Endodermal cell (in vitro differentiated cells): ENCODE measurements around the gene FAXC. TPM values are rescaled to one million over a fixed set of nuclear protein-coding genes. Genes with fewer than 3 reads are reported as not detected.

Source experiments
- DNase-seq: peaks from one replicate; pipeline ENCODE4 v3.0.0-alpha.2; 2017
- H3K27ac ChIP-seq: 2 replicates; pipeline ENCODE4 v1.5.1; 2013; ENCODE audit warnings: mild to moderate bottlenecking, low read depth, low read length, moderate library complexity
- H3K27me3 ChIP-seq: 2 replicates; pipeline ENCODE4 v1.6.1; 2013; ENCODE audit warnings: mild to moderate bottlenecking, low read length, moderate library complexity; ENCODE audit not compliant: insufficient read depth, control insufficient read depth, poor library complexity, severe bottlenecking
- H3K36me3 ChIP-seq: 2 replicates; pipeline ENCODE4 v1.7.0; 2013; ENCODE audit warnings: mild to moderate bottlenecking, low read length, moderate library complexity; ENCODE audit not compliant: control insufficient read depth, insufficient read depth
- H3K4me1 ChIP-seq: one replicate; pipeline ENCODE4 v1.7.0; 2013; ENCODE audit warnings: low read length; ENCODE audit not compliant: control insufficient read depth, insufficient read depth
- H3K4me3 ChIP-seq: 2 replicates; pipeline ENCODE4 v1.5.1; 2013; ENCODE audit warnings: mild to moderate bottlenecking, low read length, moderate library complexity
- H3K9ac ChIP-seq: 2 replicates; pipeline ENCODE4 v1.6.1; 2013; ENCODE audit warnings: mild to moderate bottlenecking, low read length, moderate library complexity; ENCODE audit not compliant: poor library complexity, severe bottlenecking; ENCODE audit errors: extremely low read depth
- H3K9me3 ChIP-seq: 2 replicates; pipeline ENCODE4 v1.6.1; 2013; ENCODE audit warnings: mild to moderate bottlenecking, low read length, moderate library complexity; ENCODE audit not compliant: control insufficient read depth
- H3K27ac Mint-ChIP-seq: 2 replicates; pipeline ENCODE4 v1.8.0; 2020; ENCODE audit warnings: mixed read lengths
- H3K27me3 Mint-ChIP-seq: 2 replicates; pipeline ENCODE4 v1.8.0; 2021; ENCODE audit warnings: mild to moderate bottlenecking, mixed read lengths; ENCODE audit not compliant: insufficient read depth
- H3K36me3 Mint-ChIP-seq: 2 replicates; pipeline ENCODE4 v1.8.0; 2020; ENCODE audit warnings: low read depth, mixed read lengths
- H3K4me1 Mint-ChIP-seq: 2 replicates; pipeline ENCODE4 v1.8.0; 2020; ENCODE audit warnings: mixed read lengths
- H3K4me3 Mint-ChIP-seq: 2 replicates; pipeline ENCODE4 v1.8.0; 2020; ENCODE audit warnings: mild to moderate bottlenecking, moderate library complexity, mixed read lengths
- H3K9me3 Mint-ChIP-seq: 2 replicates; pipeline ENCODE4 v1.8.0; 2020; ENCODE audit warnings: mild to moderate bottlenecking, mixed read lengths
- WGBS, 2 experiments: methylation state at CpG; one replicate each; pipeline versions ENCODE4 v1.1.5 to v1.1.7; 2013; ENCODE audit warnings: missing lambda C conversion rate in 2 of 2, mixed read lengths in 1 of 2; ENCODE audit not compliant: insufficient coverage in 1 of 2, insufficient read length in 1 of 2; 5-methylcytosine and 5-hydroxymethylcytosine counted together
- long read RNA-seq, 4 experiments: library from polyadenylated mRNA in 2 of 4; library from RNA in 1 of 4; library from capped mRNA in 1 of 4; stranded (forward) in 3 of 4; unstranded in 1 of 4; transcript quantifications; one replicate each; pipeline ENCODE4 v2.0.0, GENCODE V29; 2020 to 2021; ENCODE audit warnings: inconsistent platforms in 1 of 4
- polyA plus RNA-seq, 2 experiments: library from polyadenylated mRNA; stranded (reverse); fragments of 50-300 nt; gene quantifications; one replicate each; pipeline ENCODE4 v1.2.3, GENCODE V29; 2013
- total RNA-seq, 2 donors: library from RNA; stranded (reverse); fragmentation: NEBNext Ultra II Directional in 1 of 2; extraction: Animal tissue kit (Norgen Biotek cat#: 25700) in 1 of 2; gene quantifications; 2 replicates in 1 of 2; 3 replicates in 1 of 2; pipeline ENCODE4 v1.2.1, GENCODE V29; 2021
- TF ChIP-seq, protein P1 (sequence below): fragments of 200-600 bp; sonication (generic); conservative IDR thresholded peaks from 2 replicates; pipeline ENCODE4 v1.5.0; 2021; ENCODE audit warnings: antibody characterized with exemption, mild to moderate bottlenecking

The FAXC gene
- total RNA-seq, result 10 to 100 TPM in 1 of 2 donors, 1 to 10 TPM in 1; 8.8 to 19.5 TPM
- polyA plus RNA-seq (2013, experiment 1 of 2), result 15.1 TPM
- 12.5 TPM for polyA plus RNA-seq (2013, experiment 2 of 2)
- long read RNA-seq, experiment 1, full-length matches to known transcripts, result 2 of 8 reads
- long read RNA-seq, experiment 1, partial matches to known transcripts, result 1 of 8 reads
- long read RNA-seq, experiment 1, other reads (novel, unspliced or antisense), result 5 of 8 reads
- long read RNA-seq, experiment 2, partial matches to known transcripts, result 0 of 12 reads
- long read RNA-seq, experiment 2, other reads (novel, unspliced or antisense), result 12 of 12 reads
- long read RNA-seq, experiment 3, partial matches to known transcripts, result 0 of 2 reads
- long read RNA-seq, experiment 3, other reads (novel, unspliced or antisense), result 2 of 2 reads
- long read RNA-seq, experiment 4, full-length matches to known transcripts, result 1 of 15 reads
- long read RNA-seq, experiment 4, partial matches to known transcripts, result 0 of 15 reads
- long read RNA-seq, experiment 4, other reads (novel, unspliced or antisense), result 14 of 15 reads

DNA sequence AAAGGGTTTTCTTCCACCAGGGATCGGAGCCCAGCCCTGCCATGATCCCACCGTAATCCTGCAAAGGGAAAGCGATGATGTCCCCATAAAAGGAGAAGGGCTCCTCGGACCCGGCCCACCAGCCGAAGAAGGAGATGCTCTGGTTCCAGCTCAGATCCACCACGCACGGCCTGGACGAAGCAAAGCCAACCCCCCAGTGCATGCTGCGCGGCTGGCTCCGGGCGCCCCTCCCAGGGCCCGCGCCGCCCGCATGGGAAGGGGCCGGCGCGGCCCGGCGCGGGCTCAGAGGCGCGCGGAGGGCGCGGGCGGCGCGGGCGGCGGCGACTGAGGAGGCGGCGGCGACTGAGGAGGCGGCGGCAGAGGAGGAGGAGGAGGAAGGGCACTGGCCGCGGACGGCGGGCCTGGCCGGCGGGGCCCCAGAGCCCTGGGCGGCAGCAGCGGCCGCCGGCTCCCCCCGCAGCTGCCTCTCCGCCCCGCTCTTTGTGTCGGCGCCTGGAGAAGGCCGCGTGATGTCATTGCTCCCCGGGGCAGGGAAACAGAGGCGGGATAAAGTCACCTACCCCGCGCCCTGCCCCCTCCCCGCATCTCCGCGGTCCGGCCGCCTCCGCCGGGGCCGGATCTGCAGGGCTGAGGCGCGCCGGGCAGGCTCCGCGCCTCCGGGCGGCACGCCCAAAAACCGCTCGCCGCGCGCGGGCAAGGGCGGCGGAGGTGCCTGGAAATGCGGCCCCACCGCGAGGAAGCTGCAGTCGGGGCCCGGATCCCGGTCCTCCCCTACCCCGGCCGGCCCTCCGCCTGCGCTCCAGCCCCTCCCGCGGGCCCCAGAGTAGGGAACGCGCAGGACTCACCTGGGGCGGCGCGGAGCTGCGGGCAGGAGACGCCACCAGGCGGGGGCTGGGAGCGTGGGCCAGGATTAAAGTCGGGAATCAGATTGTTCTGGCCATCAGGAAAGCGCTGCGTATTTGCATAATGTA lies at the start of gene FAXC:
Gene FAXC, minus strand, starts transcription at position 504 of the 971 bp plus-strand sequence. Its CDS starts 302 bp downstream, at position 202.
- H3K27me3 ChIP-seq, result peaks cover 10% of the 10 kb centered on the region
- peak within 1 kb of the TSS; percentile 53 for H3K9ac ChIP-seq
- Mint-ChIP-seq H3K4me1 (peaks cover 18% of the 10 kb centered on the region), H3K9me3 (no peaks in the 10 kb centered on the region), H3K4me3 (peak within 1 kb of the TSS; percentile 72), H3K27ac (peak within 1 kb of the TSS; percentile 66), H3K36me3 (no peaks in the 10 kb centered on the region), H3K27me3 (peaks cover 17% of the 10 kb centered on the region)
- H3K4me3 ChIP-seq, result peak within 1 kb of the TSS; percentile 85
- H3K4me1 ChIP-seq, result no peaks in the 10 kb centered on the region
- TF ChIP-seq, protein P1, sequence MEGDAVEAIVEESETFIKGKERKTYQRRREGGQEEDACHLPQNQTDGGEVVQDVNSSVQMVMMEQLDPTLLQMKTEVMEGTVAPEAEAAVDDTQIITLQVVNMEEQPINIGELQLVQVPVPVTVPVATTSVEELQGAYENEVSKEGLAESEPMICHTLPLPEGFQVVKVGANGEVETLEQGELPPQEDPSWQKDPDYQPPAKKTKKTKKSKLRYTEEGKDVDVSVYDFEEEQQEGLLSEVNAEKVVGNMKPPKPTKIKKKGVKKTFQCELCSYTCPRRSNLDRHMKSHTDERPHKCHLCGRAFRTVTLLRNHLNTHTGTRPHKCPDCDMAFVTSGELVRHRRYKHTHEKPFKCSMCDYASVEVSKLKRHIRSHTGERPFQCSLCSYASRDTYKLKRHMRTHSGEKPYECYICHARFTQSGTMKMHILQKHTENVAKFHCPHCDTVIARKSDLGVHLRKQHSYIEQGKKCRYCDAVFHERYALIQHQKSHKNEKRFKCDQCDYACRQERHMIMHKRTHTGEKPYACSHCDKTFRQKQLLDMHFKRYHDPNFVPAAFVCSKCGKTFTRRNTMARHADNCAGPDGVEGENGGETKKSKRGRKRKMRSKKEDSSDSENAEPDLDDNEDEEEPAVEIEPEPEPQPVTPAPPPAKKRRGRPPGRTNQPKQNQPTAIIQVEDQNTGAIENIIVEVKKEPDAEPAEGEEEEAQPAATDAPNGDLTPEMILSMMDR, result peak; percentile 68
- peak within 1 kb of the TSS; percentile 13 for H3K27ac ChIP-seq
- 0 to 1% methylated on average over 42 to 108 of the region's 108 CpGs for WGBS, 2 experiments
- H3K36me3 ChIP-seq, result no peaks in the 10 kb centered on the region
- peak; percentile 89 for DNase-seq
- no peaks in the 10 kb centered on the region for H3K9me3 ChIP-seq

DNA sequence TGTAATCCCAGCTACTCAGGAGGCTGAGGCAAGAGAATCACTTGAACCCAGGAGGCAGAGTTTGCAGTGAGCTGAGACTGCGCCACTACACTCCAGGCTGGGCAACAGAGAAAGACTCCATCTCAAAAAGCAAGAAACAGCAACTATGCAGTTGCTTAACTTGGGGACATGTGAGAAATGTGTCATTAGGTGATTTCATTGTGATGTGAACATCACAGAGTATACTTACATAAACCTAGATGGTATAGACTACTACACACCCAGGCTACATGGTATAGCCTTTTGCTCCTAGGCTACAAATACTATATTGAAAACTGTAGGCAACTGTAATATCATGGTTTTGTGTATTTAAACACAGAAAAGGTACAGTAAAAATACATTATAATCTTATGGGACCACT lies 47.8 kb upstream of the FAXC start:
- H3K36me3 ChIP-seq, result peaks cover 49% of the 10 kb centered on the region
- no peak overlapping the region for H3K4me3 ChIP-seq
- H3K9me3 ChIP-seq, result no peaks in the 10 kb centered on the region
- peaks cover 8% of the 10 kb centered on the region for H3K4me1 Mint-ChIP-seq
- DNase-seq, result no peak
- H3K27me3 ChIP-seq, result no peaks in the 10 kb centered on the region
- H3K36me3 Mint-ChIP-seq, result peaks cover 28% of the 10 kb centered on the region
- H3K9me3 Mint-ChIP-seq, result no peaks in the 10 kb centered on the region
- no peak overlapping the region for H3K9ac ChIP-seq
- no peak overlapping the region for H3K27ac ChIP-seq
- no peak overlapping the region for H3K4me3 Mint-ChIP-seq
- no peaks in the 10 kb centered on the region for H3K27me3 Mint-ChIP-seq
- H3K4me1 ChIP-seq, result no peaks in the 10 kb centered on the region
- WGBS, 2 experiments, result 100% methylated on average over 1 of the region's 1 CpG; no CpG with 5 or more reads in 1 of the 2 experiments
- H3K27ac Mint-ChIP-seq, result no peak overlapping the region
- TF ChIP-seq, protein P1, result no peak
